Transverse colon (tissue), 4 donors: Measurements from ENCODE around the gene ENO2. TPM values are rescaled to one million over a fixed set of nuclear protein-coding genes. Genes with fewer than 3 reads are reported as not detected.

Experiments
- DNase-seq: peaks from one replicate; pipeline ENCODE4 v3.0.0-alpha.2; 2019
- H3K27ac ChIP-seq, 4 donors: fragments of 200-600 bp; sonication (generic); 2 replicates each; pipeline ENCODE4 v1.5.1; 2016 to 2018; ENCODE audit warnings: inconsistent platforms in 4 of 4
- H3K27me3 ChIP-seq: fragments of 200-600 bp; sonication (generic); 2 replicates; pipeline ENCODE4 v1.5.1; 2017; ENCODE audit warnings: inconsistent platforms
- H3K36me3 ChIP-seq, 4 donors: fragments of 200-600 bp; sonication (generic); 2 replicates each; pipeline ENCODE4 v1.5.1; 2017 to 2019; ENCODE audit warnings: inconsistent platforms in 4 of 4
- H3K4me1 ChIP-seq, 4 donors: fragments of 200-600 bp; sonication (generic); 2 replicates each; pipeline ENCODE4 v1.5.1; 2017 to 2020; ENCODE audit warnings: inconsistent platforms in 4 of 4
- H3K4me3 ChIP-seq, 4 donors: fragments of 200-600 bp; sonication (generic); 1 replicate in 1 of 4; 2 replicates in 3 of 4; pipeline versions ENCODE4 v1.5.1 to v1.6.1; 2017 to 2019; ENCODE audit warnings: inconsistent platforms in 4 of 4
- H3K9me3 ChIP-seq, 2 donors: fragments of 200-600 bp; sonication (generic); 2 replicates each; pipeline ENCODE4 v1.5.1; 2017 to 2019; ENCODE audit warnings: inconsistent platforms in 2 of 2
- EP300 ChIP-seq: sonication (generic); formaldehyde crosslinking; IDR thresholded peaks from one replicate; pipeline ENCODE4 v1.6.1; 2017; ENCODE audit warnings: antibody characterized with exemption, low read depth
- POLR2A ChIP-seq: fragments of 450-650 bp; IDR thresholded peaks from one replicate; pipeline ENCODE4 v1.6.1; 2016; ENCODE audit warnings: antibody characterized with exemption, mild to moderate bottlenecking, moderate library complexity
- POLR2AphosphoS5 ChIP-seq, 3 donors: sonication (generic); formaldehyde crosslinking; IDR thresholded peaks; one replicate each; pipeline ENCODE4 v1.6.1; 2016; ENCODE audit warnings: antibody characterized with exemption in 3 of 3
- WGBS, 2 donors: methylation state at CpG; one replicate each; pipeline ENCODE4 v1.1.5; 2018; ENCODE audit warnings: low coverage in 1 of 2; 5-methylcytosine and 5-hydroxymethylcytosine counted together
- in situ Hi-C, 4 donors: fragments of 200-750 bp; cut with MboI; loops; one replicate each; pipeline versions ENCODE4 v1.15.0 to v1.15.1; 2017; ENCODE audit warnings: low sequenced_read_pairs in 3 of 4, low pct_ligation_motif_present in 1 of 4, low pct_unique_long_range_greater_than_20kb in 1 of 4
- intact Hi-C: fragments of 100-400 bp; cut with DNase I; formaldehyde crosslinking; loops from one replicate; pipeline ENCODE4 v1.15.1; 2023; ENCODE audit warnings: low total_unique reads
- total RNA-seq, 4 donors: library from RNA; depleted of rRNA; stranded (reverse); fragments of >200 nt; gene quantifications; one replicate each; pipeline ENCODE4 v1.1.0, GENCODE V29; 2016
- TF ChIP-seq, protein P1 (sequence below), 5 experiments: fragments of 200-600 bp in 3 of 5; fragments of 450-650 bp in 2 of 5; sonication (generic) in 3 of 5; IDR thresholded peaks; 1 replicate in 2 of 5; 2 replicates in 3 of 5; pipeline ENCODE4 v1.5.1; 2016 to 2017; ENCODE audit warnings: antibody characterized with exemption in 5 of 5, inconsistent platforms in 3 of 5, mild to moderate bottlenecking in 2 of 5, moderate library complexity in 1 of 5

ENO2 gene
- total RNA-seq, 4 donors from 2014 or later = 7.2 to 14.1 (median 9.6) TPM

DNA sequence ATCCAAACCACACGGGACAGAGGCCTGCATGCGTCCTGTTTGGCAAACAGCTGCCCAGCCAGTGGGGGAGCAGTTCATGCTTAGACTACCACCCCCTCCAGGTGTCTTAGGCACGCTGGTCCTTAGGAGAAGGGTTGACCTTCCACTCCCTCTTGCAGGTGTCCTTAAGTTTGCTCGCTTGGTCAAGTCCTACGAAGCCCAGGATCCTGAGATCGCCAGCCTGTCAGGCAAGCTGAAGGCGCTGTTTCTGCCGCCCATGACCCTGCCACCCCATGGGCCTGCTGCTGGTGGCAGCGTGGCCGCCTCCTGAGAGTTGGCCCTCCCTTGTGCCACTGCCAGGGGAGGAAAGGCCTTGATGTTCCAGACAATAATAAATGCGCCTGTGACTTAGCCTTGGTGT is 31.2 kb downstream of the ENO2 start:
- H3K4me1 ChIP-seq = peaks cover 21 to 50% (median 28%) of the 10 kb centered on the region in 4 donors
- TF ChIP-seq EP300 (no peak), POLR2AphosphoS5 (IDR thresholded peaks at IDR 0.05) (no peak)
- TF ChIP-seq, protein P1, sequence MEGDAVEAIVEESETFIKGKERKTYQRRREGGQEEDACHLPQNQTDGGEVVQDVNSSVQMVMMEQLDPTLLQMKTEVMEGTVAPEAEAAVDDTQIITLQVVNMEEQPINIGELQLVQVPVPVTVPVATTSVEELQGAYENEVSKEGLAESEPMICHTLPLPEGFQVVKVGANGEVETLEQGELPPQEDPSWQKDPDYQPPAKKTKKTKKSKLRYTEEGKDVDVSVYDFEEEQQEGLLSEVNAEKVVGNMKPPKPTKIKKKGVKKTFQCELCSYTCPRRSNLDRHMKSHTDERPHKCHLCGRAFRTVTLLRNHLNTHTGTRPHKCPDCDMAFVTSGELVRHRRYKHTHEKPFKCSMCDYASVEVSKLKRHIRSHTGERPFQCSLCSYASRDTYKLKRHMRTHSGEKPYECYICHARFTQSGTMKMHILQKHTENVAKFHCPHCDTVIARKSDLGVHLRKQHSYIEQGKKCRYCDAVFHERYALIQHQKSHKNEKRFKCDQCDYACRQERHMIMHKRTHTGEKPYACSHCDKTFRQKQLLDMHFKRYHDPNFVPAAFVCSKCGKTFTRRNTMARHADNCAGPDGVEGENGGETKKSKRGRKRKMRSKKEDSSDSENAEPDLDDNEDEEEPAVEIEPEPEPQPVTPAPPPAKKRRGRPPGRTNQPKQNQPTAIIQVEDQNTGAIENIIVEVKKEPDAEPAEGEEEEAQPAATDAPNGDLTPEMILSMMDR (IDR thresholded peaks at IDR 0.05) = no peak

DNA sequence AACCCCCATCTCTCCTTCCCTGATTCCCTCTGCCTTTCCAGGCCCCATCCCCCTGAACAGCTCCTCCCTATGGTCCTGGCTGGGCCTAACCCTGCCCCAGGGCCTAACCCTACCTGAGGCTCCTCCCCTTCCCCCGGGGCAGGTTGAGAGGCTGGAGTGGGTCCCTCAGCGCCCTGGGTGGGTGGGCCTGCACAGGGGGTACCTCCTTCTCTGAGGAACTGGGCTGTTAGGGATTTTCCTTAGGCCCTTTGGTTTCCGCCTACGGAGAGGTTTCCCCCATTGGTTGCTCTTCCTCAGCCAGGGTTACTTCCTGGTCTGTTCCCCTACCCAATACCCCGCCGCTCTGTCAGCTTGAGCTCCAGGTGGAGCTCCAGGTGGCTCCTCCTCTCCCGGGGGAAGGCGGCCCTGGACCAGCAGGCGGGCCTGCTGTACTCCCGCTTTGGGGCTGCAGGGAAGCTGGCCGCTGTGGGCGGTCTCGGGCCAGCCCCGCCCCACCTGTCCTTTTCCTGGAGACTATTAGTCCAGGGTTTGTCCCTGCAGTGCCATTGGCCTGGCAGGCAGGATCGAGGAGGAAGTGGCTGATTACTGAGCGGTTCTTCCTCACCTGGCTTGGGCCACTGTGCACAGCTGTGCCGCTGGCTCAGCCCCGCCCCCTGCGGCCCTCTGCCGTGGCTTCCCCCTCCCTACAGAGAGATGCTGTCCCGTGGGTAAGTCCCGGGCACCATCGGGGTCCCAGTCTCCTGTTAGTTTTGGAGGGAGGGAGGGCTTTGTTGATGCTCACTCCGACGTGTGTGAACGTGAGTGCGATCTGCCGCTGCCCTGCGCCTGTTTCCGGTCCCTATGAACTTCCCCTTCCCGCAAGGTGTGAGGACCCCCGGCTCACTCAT is 31.9 kb downstream of the ENO2 start:
- peak overlapping the region; percentile 93 to 99 (median 95) for H3K27ac ChIP-seq
- peak overlapping the region; percentile 26 to 52 (median 34) for H3K4me3 ChIP-seq
- 14 to 27% methylated on average over 3 to 29 of the region's 32 CpGs for WGBS, 2 donors
- intact Hi-C loops (no loop called here), in situ Hi-C loops (loop anchor here in 3 of 4 donors (10.0 to 25.0 kb wide), 2 partner anchors 159 to 166 kb away; partner anchors contain the start of gene C1RL (in 3 of the 3))
- H3K4me1 ChIP-seq = peaks cover 21 to 50% (median 28%) of the 10 kb centered on the region in 4 donors
- no peaks in the 10 kb centered on the region for H3K36me3 ChIP-seq
- TF ChIP-seq, protein P1 (IDR thresholded peaks at IDR 0.05) = peak in 1 of 5 experiments; percentile 8
- TF ChIP-seq POLR2AphosphoS5 (IDR thresholded peaks at IDR 0.05) (peak; percentile 83 to 98 (median 93)), EP300 (no peak), POLR2A (peak; percentile 92)
- DNase-seq = peak; percentile 95
- no peaks in the 10 kb centered on the region for H3K9me3 ChIP-seq
- H3K27me3 ChIP-seq = no peaks in the 10 kb centered on the region

More for the DNA sequence above, 31.2 kb downstream of the ENO2 start:
- Histone ChIP-seq H3K36me3 (no peaks in the 10 kb centered on the region), H3K27ac (peak overlapping the region; percentile 93 to 99 (median 95)), H3K4me3 (peak overlapping the region in 1 of 4 donors; percentile 52), H3K27me3 (no peaks in the 10 kb centered on the region), H3K9me3 (no peaks in the 10 kb centered on the region)
- in situ Hi-C loops = loop anchor here in 3 of 4 donors (10.0 to 25.0 kb wide), 2 partner anchors 159 to 167 kb away; partner anchors contain the start of gene C1RL (in 3 of the 3)
- DNase-seq = no peak
- intact Hi-C loops = no loop called here
- 70% methylated on average over 11 of the region's 11 CpGs; no CpG with 5 or more reads in 1 of the 2 donors for WGBS, 2 donors

DNA sequence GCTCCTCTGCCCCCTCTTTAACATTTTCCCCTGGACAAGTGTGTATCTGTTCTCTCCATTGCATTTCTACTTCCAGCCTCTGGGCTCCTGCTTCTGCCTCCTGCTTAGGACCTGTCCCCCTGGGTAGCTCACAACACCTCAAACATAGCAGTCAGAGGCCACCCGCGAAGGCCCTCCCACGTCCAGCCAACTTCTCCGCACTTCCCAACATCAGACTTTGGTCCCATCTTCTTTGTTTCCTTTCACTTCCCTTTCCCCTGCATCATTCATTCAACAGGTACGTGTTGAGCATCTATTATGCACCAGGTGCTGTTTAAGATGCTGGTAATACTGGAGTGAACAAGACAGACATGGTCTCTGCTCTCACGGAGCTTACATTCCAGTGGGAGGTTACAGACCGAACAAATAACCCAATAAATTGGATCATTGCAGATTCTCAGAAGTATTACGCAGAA is 32.6 kb downstream of the ENO2 start:
- no peaks in the 10 kb centered on the region for H3K27me3 ChIP-seq
- H3K4me3 ChIP-seq = peak overlapping the region; percentile 26 to 52 (median 34)
- intact Hi-C loops (no loop called here), in situ Hi-C loops (loop anchor here in 3 of 4 donors (10.0 to 25.0 kb wide), 2 partner anchors 158 to 165 kb away; partner anchors contain the start of gene C1RL (in 3 of the 3))
- DNase-seq = no peak
- peak overlapping the region; percentile 93 to 99 (median 95) for H3K27ac ChIP-seq
- WGBS, 2 donors = 41 to 43% methylated on average over 6 to 8 of the region's 8 CpGs
- no peaks in the 10 kb centered on the region for H3K36me3 ChIP-seq
- H3K4me1 ChIP-seq = peaks cover 21 to 50% (median 28%) of the 10 kb centered on the region in 4 donors
- TF ChIP-seq, protein P1 (IDR thresholded peaks at IDR 0.05) = no peak
- no peak for TF ChIP-seq POLR2A
- TF ChIP-seq EP300 = no peak
- no peak for TF ChIP-seq POLR2AphosphoS5 (IDR thresholded peaks at IDR 0.05)
- no peaks in the 10 kb centered on the region for H3K9me3 ChIP-seq

- Histone ChIP-seq H3K4me3 (no peak overlapping the region), H3K4me1 (peaks cover 21 to 44% (median 27%) of the 10 kb centered on the region in 4 donors), H3K27me3 (no peaks in the 10 kb centered on the region), H3K9me3 (no peaks in the 10 kb centered on the region), H3K36me3 (no peaks in the 10 kb centered on the region), H3K27ac (no peak overlapping the region)
- WGBS, 2 donors = 82 to 92% methylated on average over 8 of the region's 8 CpGs
- DNase-seq = no peak
- intact Hi-C loops (no loop called here), in situ Hi-C loops (loop anchor here in 3 of 4 donors (10.0 to 25.0 kb wide), 2 partner anchors 157 to 165 kb away; partner anchors contain the start of gene C1RL (in 3 of the 3))
- no peak for TF ChIP-seq POLR2AphosphoS5 (IDR thresholded peaks at IDR 0.05)
- TF ChIP-seq EP300 = no peak
- TF ChIP-seq, protein P1 (IDR thresholded peaks at IDR 0.05) = no peak
- no peak for TF ChIP-seq POLR2A
These were observed 33.2 kb downstream of the ENO2 start for GRCh38 chr12:6947615-6948014.
